Measurements from ENCODE around the gene ATAD2B. TPM values are rescaled to one million over a fixed set of nuclear protein-coding genes. Genes with fewer than 3 reads are reported as not detected.

The ATAD2B gene
- total and polyA plus RNA-seq, 7 donors: 2.4 to 22.5 (median 19.7) TPM

DNA sequence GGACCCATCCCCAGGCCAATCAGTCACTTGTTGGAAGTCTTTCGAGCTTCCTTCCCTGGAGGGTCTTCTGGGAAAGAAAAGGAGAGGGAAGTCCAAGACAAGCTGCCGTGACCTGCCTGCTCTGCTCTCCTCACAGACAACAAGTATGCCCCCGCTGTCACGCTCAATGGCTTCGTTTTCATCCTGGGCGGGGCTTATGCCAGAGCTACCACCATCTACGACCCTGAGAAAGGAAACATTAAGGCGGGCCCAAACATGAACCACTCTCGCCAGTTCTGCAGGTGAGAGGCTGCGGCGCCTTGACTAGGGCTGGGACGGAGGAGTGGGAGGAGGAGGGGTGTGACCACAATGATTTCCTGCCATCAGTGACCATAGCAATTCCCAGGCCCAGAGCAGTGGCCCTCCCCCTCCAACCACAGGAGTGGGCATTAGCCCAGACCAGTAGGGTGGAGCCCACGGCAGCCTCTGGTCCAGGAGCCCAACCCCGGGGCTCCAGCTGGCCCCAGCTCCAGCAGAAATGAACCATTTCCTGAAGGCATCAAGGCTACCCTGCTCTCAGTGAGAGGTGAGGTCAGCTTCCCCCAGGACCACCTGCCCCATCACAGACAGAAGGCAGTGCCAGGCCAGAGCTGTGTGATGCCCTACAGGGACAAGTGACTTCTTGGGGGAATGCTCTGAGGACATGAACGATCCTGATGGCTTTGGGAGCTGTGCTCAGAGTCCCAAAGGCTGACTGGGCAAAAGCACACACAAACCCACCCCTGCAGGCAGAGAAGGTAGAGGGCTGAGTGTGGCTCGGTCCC lies 223.1 kb downstream of the ATAD2B start:
- no peaks in the 10 kb centered on the region for H3K27me3 ChIP-seq
- WGBS, 2 donors: 93 to 94% methylated on average over 16 of the region's 16 CpGs
- peaks cover 0 to 19% (median 17%) of the 10 kb centered on the region in 4 donors for H3K4me1 ChIP-seq
- no peak for TF ChIP-seq POLR2A (IDR thresholded peaks at IDR 0.05)
- TF ChIP-seq EP300 (IDR thresholded peaks at IDR 0.05): no peak
- no peak for TF ChIP-seq POLR2AphosphoS5 (IDR thresholded peaks at IDR 0.05)
- TF ChIP-seq, protein P1, sequence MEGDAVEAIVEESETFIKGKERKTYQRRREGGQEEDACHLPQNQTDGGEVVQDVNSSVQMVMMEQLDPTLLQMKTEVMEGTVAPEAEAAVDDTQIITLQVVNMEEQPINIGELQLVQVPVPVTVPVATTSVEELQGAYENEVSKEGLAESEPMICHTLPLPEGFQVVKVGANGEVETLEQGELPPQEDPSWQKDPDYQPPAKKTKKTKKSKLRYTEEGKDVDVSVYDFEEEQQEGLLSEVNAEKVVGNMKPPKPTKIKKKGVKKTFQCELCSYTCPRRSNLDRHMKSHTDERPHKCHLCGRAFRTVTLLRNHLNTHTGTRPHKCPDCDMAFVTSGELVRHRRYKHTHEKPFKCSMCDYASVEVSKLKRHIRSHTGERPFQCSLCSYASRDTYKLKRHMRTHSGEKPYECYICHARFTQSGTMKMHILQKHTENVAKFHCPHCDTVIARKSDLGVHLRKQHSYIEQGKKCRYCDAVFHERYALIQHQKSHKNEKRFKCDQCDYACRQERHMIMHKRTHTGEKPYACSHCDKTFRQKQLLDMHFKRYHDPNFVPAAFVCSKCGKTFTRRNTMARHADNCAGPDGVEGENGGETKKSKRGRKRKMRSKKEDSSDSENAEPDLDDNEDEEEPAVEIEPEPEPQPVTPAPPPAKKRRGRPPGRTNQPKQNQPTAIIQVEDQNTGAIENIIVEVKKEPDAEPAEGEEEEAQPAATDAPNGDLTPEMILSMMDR (IDR thresholded peaks at IDR 0.05): no peak
- peaks cover 0 to 87% (median 4%) of the 10 kb centered on the region in 4 donors for H3K36me3 ChIP-seq
- DNase-seq: peak; percentile 46
- H3K27ac ChIP-seq: no peak overlapping the region
- no peak overlapping the region for H3K4me3 ChIP-seq
- intact Hi-C loops (cut with DNase I): no loop called here
- no peaks in the 10 kb centered on the region for H3K9me3 ChIP-seq

DNA sequence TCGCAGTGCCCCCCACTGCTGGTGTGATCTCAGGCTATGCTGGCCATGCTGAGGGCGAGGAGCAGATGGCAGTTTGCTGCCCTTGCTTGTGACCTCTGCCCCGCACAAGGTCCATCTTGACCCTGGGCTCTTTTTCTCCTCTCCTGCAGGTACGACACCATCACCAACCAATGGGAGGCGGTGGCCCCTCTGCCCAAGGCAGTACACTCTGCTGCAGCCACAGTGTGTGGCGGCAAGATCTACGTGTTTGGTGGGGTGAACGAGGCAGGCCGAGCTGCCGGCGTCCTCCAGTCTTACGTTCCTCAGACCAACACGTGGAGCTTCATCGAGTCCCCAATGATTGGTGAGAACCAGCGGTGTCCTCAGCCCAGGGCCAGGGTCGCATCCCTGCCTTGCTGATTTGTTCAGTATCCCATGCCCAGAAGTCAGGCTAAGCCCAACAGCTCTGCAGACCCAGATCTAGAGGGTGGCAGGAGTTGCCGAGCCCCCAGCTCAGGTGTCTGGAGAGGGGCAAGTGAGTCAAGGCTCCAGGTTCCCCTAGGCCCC lies 223.8 kb downstream of the ATAD2B start:
- no peak for TF ChIP-seq EP300 (IDR thresholded peaks at IDR 0.05)
- no peak for TF ChIP-seq POLR2AphosphoS5 (IDR thresholded peaks at IDR 0.05)
- TF ChIP-seq, protein P1 (IDR thresholded peaks at IDR 0.05): no peak
- no peak for TF ChIP-seq POLR2A (IDR thresholded peaks at IDR 0.05)
- peak; percentile 50 for DNase-seq
- WGBS, 2 donors: 97 to 98% methylated on average over 17 of the region's 17 CpGs
- Histone ChIP-seq H3K4me1 (peaks cover 0 to 26% (median 21%) of the 10 kb centered on the region in 4 donors), H3K4me3 (no peak overlapping the region), H3K9me3 (no peaks in the 10 kb centered on the region), H3K27ac (no peak overlapping the region), H3K27me3 (no peaks in the 10 kb centered on the region), H3K36me3 (peaks cover 0 to 82% (median 4%) of the 10 kb centered on the region in 4 donors)
- intact Hi-C loops (cut with DNase I): no loop called here

DNA sequence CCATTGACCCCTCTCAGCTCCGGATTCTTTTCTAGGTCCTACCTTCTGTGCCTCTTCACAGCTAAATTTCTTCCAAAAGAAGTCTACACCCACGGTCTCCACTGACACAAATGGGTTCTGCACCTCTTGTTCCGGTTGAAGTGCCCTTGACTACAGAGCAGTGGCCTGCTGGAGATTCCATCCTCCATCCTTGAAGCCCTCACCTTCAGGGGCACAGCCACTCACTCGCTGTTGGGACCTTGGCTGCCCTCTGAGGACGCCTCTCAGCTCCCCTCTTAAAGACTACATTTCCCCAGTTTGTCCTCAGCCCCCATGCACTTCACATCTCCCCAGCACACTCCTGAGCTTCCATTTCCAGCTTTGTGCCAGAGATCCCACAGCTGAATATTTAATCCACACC lies 226.3 kb downstream of the ATAD2B start:
- TF ChIP-seq POLR2AphosphoS5 (IDR thresholded peaks at IDR 0.05) (no peak), POLR2A (IDR thresholded peaks at IDR 0.05) (no peak), EP300 (IDR thresholded peaks at IDR 0.05) (no peak)
- TF ChIP-seq, protein P1 (IDR thresholded peaks at IDR 0.05): no peak
- intact Hi-C loops (cut with DNase I): no loop called here
- H3K27me3 ChIP-seq: no peaks in the 10 kb centered on the region
- peaks cover 5 to 78% (median 6%) of the 10 kb centered on the region in 4 donors for H3K36me3 ChIP-seq
- H3K4me1 ChIP-seq: peaks cover 0 to 14% (median 11%) of the 10 kb centered on the region in 4 donors
- WGBS, 2 donors: 89 to 93% methylated on average over 5 of the region's 5 CpGs
- DNase-seq: peak; percentile 39
- H3K4me3 ChIP-seq: no peak overlapping the region
- no peak overlapping the region for H3K27ac ChIP-seq
- H3K9me3 ChIP-seq: no peaks in the 10 kb centered on the region

DNA sequence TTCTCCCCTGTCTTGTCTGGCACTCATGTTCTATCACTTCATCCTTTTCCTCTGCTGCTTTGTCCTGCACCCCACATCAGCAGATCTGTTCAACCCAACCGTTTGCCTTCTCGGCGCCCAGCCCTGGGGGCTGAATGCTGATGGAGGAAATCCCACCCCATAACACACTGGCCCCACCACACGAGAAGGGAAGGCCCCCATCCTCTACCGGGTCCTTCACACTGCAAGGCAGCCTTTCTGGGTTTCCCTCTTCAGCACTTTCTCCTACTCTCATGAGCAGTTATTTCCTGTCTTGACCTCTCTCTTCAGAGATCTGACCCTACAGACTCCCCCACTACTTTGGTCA lies 227.4 kb downstream of the ATAD2B start:
- H3K9me3 ChIP-seq: no peaks in the 10 kb centered on the region
- no peaks in the 10 kb centered on the region for H3K27me3 ChIP-seq
- 95 to 97% methylated on average over 5 of the region's 5 CpGs for WGBS, 2 donors
- H3K4me3 ChIP-seq: no peak overlapping the region
- H3K4me1 ChIP-seq: peaks cover 0 to 14% (median 11%) of the 10 kb centered on the region in 4 donors
- TF ChIP-seq EP300 (IDR thresholded peaks at IDR 0.05): no peak
- TF ChIP-seq POLR2A (IDR thresholded peaks at IDR 0.05): no peak
- no peak for TF ChIP-seq POLR2AphosphoS5 (IDR thresholded peaks at IDR 0.05)
- TF ChIP-seq, protein P1 (IDR thresholded peaks at IDR 0.05): no peak
- H3K36me3 ChIP-seq: peaks cover 5 to 79% (median 9%) of the 10 kb centered on the region in 4 donors
- peak; percentile 61 for DNase-seq
- H3K27ac ChIP-seq: peak overlapping the region in 3 of 4 donors; percentile 8 to 51 (median 36)
- intact Hi-C loops (cut with DNase I): no loop called here

Measured in sigmoid colon (tissue), 7 donors.